Thyroid gland (tissue), 4 donors: ENCODE data around the gene LYRM4. TPM values are rescaled to one million over a fixed set of nuclear protein-coding genes. Genes with fewer than 3 reads are reported as not detected.

Source experiments
- DNase-seq, 2 donors: peaks; one replicate each; pipeline ENCODE4 v3.0.0-alpha.2; 2019
- H3K27ac ChIP-seq, 3 donors: fragments of 200-600 bp; sonication (generic); 1 replicate in 2 of 3; 2 replicates in 1 of 3; pipeline ENCODE4 v1.5.1; 2016 to 2019; ENCODE audit warnings: mild to moderate bottlenecking in 1 of 3, moderate library complexity in 1 of 3
- H3K27me3 ChIP-seq: fragments of 200-600 bp; sonication (generic); one replicate; pipeline ENCODE4 v1.5.1; 2019
- H3K36me3 ChIP-seq, 2 donors: fragments of 200-600 bp; sonication (generic); one replicate each; pipeline ENCODE4 v1.5.1; 2016 to 2019
- H3K4me1 ChIP-seq, 2 donors: fragments of 200-600 bp; sonication (generic); one replicate each; pipeline ENCODE4 v1.5.1; 2017 to 2019
- H3K4me3 ChIP-seq, 3 donors: fragments of 200-600 bp; sonication (generic); replicated peaks in 1 of 3; 1 replicate in 2 of 3; 2 replicates in 1 of 3; pipeline ENCODE4 v1.5.1; 2016; ENCODE audit warnings: mild to moderate bottlenecking in 1 of 3
- H3K9me3 ChIP-seq: fragments of 200-600 bp; sonication (generic); one replicate; pipeline ENCODE4 v1.5.1; 2017
- CTCF ChIP-seq, 6 experiments: fragments of 200-600 bp in 3 of 6; fragments of 450-650 bp in 3 of 6; sonication (generic) in 3 of 6; IDR thresholded peaks; one replicate each; pipeline ENCODE4 v1.5.1; 2016 to 2019; ENCODE audit warnings: antibody characterized with exemption in 6 of 6, mild to moderate bottlenecking in 2 of 6, inconsistent platforms in 1 of 6, moderate library complexity in 1 of 6
- POLR2A ChIP-seq, 2 donors: fragments of 450-650 bp; IDR thresholded peaks; one replicate each; pipeline ENCODE4 v1.6.1; 2017; ENCODE audit warnings: antibody characterized with exemption in 2 of 2, mild to moderate bottlenecking in 2 of 2, moderate library complexity in 1 of 2
- WGBS, 2 donors: methylation state at CpG; one replicate each; pipeline ENCODE4 v1.1.5; 2017; 5-methylcytosine and 5-hydroxymethylcytosine counted together
- intact Hi-C: fragments of 100-400 bp; cut with DNase I; formaldehyde crosslinking; loops from one replicate; pipeline ENCODE4 v1.15.1; 2023
- total RNA-seq, 4 donors: library from RNA; depleted of rRNA; stranded (reverse); fragments of >200 nt; gene quantifications; one replicate each; pipeline ENCODE4 v1.2.3, GENCODE V29; 2016

Gene LYRM4
- total RNA-seq, 4 donors from 2014 or later, result 26.7 to 32.2 (median 29.5) TPM

GRCh38 chr6:5181510-5182317 is 79.0 kb downstream of the LYRM4 start:
- H3K4me3 ChIP-seq, result no peak overlapping the region
- 78 to 83% methylated on average over 4 of the region's 4 CpGs for WGBS, 2 donors
- DNase-seq, result no peak
- H3K9me3 ChIP-seq, result no peaks in the 10 kb centered on the region
- H3K27me3 ChIP-seq, result no peaks in the 10 kb centered on the region
- intact Hi-C loops, result no loop called here
- H3K27ac ChIP-seq, result no peak overlapping the region
- no peaks in the 10 kb centered on the region for H3K4me1 ChIP-seq
- TF ChIP-seq CTCF (IDR thresholded peaks at IDR 0.05) (no peak), POLR2A (IDR thresholded peaks at IDR 0.05) (no peak)
- H3K36me3 ChIP-seq, result no peaks in the 10 kb centered on the region

GRCh38 chr6:5180636-5181035 is 80.1 kb downstream of the LYRM4 start:
- TF ChIP-seq POLR2A (IDR thresholded peaks at IDR 0.05) (no peak), CTCF (IDR thresholded peaks at IDR 0.05) (no peak)
- Histone ChIP-seq H3K27me3 (no peaks in the 10 kb centered on the region), H3K4me1 (no peaks in the 10 kb centered on the region), H3K9me3 (no peaks in the 10 kb centered on the region), H3K36me3 (no peaks in the 10 kb centered on the region), H3K4me3 (no peak overlapping the region), H3K27ac (no peak overlapping the region)
- intact Hi-C loops, result no loop called here
- 95 to 96% methylated on average over 4 of the region's 4 CpGs for WGBS, 2 donors
- DNase-seq, result no peak

GRCh38 chr6:5179917-5180316 is 80.8 kb downstream of the LYRM4 start:
- H3K27ac ChIP-seq, result no peak overlapping the region
- intact Hi-C loops, result no loop called here
- no peaks in the 10 kb centered on the region for H3K27me3 ChIP-seq
- WGBS, 2 donors, result 93% methylated on average over 5 of the region's 5 CpGs
- DNase-seq, result no peak
- no peaks in the 10 kb centered on the region for H3K36me3 ChIP-seq
- H3K9me3 ChIP-seq, result no peaks in the 10 kb centered on the region
- TF ChIP-seq POLR2A (IDR thresholded peaks at IDR 0.05) (no peak), CTCF (IDR thresholded peaks at IDR 0.05) (no peak)
- no peak overlapping the region for H3K4me3 ChIP-seq
- no peaks in the 10 kb centered on the region for H3K4me1 ChIP-seq

GRCh38 chr6:5178806-5179205 is 81.9 kb downstream of the LYRM4 start:
- no peaks in the 10 kb centered on the region for H3K36me3 ChIP-seq
- H3K4me3 ChIP-seq, result no peak overlapping the region
- TF ChIP-seq POLR2A (IDR thresholded peaks at IDR 0.05) (no peak), CTCF (IDR thresholded peaks at IDR 0.05) (no peak)
- no peaks in the 10 kb centered on the region for H3K27me3 ChIP-seq
- no peak for DNase-seq
- WGBS, 2 donors, result 75 to 80% methylated on average over 2 of the region's 2 CpGs
- intact Hi-C loops, result no loop called here
- peaks cover 0 to 7% of the 10 kb centered on the region in 2 donors for H3K4me1 ChIP-seq
- no peaks in the 10 kb centered on the region for H3K9me3 ChIP-seq
- H3K27ac ChIP-seq, result no peak overlapping the region

GRCh38 chr6:5175635-5176034 is 85.1 kb downstream of the LYRM4 start:
- DNase-seq, result no peak
- intact Hi-C loops, result no loop called here
- Histone ChIP-seq H3K4me1 (peaks cover 0 to 9% of the 10 kb centered on the region in 2 donors), H3K4me3 (no peak overlapping the region), H3K36me3 (no peaks in the 10 kb centered on the region), H3K9me3 (no peaks in the 10 kb centered on the region), H3K27me3 (no peaks in the 10 kb centered on the region), H3K27ac (no peak overlapping the region)
- WGBS, 2 donors, result 83 to 94% methylated on average over 6 of the region's 6 CpGs
- no peak for TF ChIP-seq CTCF (IDR thresholded peaks at IDR 0.05)
